CD1c-positive myeloid dendritic cell (primary cell): ENCODE results near the gene MYT1.

Experiments
- DNase-seq: peaks from one replicate; pipeline ENCODE4 v3.0.0-alpha.2; 2016; ENCODE audit errors: extremely low spot score

MYT1 gene

DNA sequence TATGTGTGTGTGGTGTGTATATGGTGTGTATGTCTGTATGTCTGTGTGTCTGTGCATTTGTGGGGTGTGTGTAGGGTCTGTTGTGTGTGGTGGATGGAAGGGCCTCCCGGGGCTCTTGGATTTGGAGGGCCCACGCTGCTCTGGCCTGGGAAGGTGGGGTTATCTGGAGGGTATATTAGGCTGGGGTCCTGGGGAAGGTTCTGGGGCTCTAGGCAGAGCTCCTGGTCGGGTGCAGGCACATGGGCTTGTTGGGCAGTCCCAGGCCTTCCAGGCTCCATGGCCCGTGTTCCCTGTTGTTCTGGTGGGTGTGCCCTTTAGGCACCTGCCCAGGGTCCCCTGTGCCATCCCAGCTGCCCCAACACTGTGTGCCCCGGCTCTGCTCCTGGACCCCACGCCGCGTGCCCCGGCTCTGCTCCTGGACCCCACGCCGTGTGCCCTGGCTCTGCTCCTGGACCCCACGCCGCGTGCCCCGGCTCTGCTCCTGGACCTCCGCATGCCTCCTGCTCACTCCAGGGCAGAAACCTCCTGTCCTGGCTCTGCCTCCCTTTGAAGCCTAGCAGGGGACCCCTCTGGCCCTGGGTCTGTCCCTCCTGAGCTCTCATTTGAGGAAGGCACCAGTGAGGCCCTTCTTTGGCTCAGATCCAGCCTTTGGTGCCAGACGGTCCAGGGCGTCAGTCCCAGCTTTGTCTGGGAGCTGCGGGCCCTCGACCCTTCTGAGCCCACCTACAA lies 10.2 kb upstream of the MYT1 start:
- no peak for DNase-seq

DNA sequence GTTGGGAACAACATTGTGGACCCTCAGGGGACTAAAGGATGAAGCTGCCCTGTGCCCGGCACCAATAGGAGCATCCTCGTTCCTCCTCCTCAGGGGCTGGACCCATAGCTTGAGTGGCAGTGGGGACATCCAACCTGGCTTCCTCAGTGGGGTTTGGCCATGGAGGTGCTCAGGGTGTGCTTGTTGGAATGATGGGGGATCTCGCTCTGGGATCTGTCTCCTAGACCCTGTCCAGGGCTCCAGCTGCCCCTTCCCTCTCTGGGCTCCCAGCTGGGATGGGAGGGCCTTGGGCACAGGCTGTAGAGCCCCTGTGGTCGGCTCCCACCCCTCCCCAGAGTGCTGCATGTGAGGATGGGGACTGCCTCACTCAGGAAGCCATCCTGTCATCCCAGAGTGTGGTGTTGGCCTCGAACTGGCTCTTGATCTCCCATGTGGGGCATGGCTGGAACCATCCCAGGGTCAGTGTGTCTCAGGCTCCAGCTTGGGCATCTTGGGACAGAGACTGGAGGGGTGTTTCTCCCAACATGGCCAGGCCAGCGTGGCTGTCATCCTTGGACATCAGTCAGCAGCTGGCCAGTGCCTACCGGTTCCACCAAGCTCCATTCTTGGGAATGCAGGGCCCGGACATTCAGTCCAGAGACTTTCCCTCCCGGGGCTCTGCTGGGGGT lies 9.5 kb upstream of the MYT1 start:
- DNase-seq: no peak

DNA sequence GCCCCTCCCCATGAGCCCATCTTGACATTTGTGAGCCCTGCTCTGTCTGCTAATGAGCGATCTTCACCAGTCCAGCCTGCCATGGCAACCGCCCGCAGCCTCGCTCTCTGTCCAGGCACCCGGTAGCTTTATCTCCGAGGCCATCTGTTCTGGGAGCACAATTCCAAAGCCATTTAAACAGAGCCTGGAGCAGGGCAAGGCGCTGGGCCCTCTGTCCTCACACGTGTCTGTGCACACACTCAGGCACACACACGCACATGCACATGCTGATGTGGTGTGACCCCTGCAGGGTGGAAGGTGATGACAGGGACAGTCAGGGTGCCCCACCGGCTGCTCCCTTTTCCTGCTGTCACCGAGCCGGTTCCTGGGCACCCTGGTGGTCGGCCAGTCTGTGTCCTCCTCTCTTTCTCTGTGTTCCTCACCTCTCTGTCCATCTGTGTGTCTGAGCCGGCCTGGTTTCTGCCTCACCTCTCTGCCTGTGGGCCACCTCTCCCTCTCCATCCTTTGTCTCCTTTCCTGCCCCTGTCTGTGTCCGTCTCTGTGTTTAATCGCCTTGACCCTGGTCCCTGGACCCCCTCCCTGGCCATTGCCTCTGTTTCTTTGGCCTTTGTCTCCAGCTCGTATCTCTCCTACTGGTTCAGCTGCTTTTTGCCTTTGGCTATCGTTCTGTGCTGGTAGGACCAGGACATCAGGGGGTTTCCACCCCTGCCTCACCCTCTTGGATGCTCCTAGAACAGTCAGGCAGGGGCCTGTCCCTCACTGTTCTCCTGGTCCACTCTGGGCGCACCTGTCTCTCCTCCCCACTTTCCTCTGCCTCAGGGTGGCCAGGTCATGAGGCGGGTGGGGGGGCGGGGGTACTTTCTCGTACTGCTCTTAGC lies 8.8 kb upstream of the MYT1 start:
- no peak for DNase-seq

DNA sequence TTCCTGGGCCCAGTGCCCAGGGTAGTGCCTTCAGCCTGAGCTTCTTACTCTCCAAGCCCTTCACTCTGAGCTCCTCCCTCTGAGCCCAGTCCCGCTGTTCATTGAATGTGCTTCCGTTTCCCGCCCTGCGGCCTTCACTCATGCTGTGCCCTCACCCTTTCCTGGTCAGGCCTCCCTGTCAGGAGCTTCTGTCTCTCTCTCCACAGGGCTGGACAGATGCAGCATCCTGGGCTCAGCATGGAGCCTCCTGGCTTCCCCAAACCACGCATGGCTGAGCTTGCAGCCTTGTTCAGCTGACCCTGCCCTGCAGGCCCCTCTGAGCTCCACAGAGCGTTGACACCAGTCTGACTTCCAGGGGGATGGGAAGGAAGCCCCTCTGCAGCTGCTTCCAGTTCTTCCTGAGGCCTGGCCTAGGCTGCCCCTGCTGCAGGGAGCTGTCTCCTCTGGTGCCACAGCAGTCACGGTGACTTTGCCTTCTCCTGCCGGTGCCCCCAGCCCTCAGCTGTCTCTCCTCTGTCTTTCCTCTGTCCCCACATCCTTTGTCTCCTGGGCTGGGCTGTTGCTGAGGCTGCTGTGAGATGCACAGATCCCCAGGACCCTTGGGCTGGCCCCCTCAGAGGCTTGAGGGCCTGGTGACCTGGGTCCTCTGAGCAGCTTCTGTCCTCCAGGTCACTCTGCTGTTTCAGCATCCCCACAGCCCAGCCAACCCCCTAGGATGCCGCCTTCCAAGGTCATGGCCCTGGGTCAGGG lies 7.9 kb upstream of the MYT1 start:
- no peak for DNase-seq

DNA sequence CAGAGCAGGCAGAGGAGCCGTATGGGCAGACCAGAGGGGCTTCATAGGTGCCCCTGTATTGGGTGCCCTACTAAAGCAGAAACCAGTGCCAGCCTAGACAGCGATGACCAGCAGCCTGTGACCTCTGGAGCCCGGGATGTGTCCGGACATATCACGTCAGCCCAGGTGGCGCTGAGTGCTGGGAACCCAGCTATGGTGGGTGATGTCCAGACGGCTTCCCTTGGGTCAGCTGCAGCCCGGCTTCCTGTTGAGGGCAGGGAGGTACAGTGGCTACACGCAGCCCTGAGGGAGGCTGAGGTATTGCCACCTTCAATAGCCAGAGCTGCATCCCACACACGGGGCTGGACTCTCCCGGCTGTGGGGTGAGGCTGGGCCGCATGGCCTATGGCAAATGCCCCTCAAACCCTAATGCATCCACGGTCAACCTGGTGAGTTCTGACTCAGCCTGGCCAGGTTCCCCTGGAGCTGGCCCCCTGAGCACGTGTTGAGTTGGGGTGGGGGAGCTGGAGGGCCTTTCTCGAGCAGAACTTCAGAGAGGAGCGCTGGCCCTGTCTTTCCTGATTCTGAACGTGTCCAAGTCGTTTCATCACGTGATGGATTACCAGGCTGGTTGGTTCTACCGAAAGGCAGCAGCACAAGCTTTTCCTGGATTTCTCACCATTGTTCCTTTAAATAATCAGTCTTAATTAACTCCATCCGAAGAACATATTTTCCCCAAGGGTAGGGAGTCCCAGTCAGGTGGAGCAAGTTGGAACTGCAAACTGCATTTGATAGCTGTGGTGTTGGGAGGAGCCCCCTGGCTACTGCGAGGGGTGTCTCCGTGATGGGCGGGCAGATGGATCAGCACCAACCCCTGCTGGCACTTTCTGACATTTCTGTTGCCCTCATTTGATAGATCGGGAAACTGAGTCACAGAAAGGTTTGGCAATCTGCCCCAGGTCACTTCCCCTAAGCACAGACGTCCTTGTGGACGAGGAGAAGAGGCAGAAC lies 7.1 kb upstream of the MYT1 start:
- no peak for DNase-seq

DNA sequence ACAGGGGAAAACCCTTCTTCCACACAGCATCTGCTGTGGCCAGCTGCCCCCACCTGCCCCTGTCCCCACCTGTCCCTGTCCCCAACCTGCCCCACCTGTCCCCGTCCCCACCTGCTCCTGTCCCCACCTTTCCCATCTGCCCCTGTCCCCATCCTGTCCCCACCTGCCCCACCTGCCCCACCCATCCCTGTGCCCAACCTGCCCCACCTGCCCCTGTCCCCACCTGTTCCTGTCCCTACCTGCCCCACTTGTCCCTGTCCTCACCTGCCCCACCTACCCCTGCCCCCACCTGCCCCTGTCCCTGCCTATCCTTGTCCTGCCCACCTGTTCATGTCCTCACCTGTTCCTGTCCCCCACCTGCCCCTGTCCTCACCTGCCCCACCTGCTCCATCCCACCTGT lies 6.4 kb upstream of the MYT1 start:
- DNase-seq: no peak

DNA sequence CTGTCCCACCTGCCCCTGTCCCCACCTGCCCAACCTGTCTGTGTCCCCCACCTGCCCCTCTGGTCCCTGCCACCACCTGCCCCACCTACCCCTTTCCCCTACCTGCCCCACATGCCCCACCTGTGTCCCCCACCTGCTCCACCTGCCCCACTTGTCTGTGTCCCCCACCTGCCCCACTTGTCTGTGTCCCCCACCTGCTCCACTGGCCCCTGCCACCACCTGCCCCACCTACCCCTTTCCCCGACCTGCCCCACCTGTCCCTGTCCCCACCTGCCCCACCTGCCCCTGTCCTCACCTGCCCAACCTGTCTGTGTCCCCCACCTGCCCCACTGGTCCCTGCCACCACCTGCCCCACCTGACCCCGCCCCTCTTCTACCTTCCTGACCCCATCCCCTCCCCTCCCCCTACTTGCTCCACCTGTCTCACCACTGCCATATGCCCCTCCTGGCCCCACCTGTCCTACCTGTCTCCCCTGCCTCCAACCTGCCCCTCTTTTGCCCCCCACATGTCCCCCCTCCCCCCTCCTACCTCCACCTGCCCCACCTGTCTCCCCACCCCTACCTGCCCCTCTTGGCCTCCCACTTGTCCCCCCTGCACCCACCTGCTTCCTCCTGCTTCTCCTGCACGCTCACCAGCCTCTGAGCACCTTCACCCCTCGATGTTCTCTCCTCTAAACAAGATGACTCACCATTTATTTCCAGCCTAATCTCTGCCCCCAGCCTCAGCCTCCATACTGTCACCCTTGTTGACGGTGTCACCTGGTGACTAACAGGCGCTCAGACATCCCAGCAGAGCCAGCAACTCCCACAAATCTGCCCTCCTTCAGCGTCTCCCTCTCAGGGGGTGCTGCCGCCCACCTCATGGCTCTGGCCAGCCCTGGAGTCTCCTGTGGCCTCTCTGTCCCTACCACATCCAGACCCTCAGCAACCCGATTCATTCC lies 5.6 kb upstream of the MYT1 start:
- no peak for DNase-seq

DNA sequence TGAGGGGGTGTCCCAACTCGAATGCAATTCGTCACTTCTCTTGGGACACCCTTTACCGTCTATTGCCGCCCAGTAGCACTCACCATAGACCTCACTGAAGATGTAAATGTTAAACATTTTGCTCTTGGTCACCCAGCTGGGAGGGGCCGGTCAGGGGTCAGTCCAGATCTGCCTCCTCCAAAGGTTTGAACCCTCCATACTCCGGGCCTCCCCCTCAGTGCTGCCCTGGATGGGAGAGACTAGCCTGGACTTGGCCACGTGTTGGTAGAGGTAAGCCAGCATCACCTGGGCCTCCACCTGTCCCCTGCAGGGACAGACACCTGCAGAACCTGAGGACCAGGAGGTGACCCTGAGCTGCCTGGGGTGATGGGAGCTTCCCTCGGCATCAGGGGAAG lies 5.0 kb upstream of the MYT1 start:
- DNase-seq: no peak

DNA sequence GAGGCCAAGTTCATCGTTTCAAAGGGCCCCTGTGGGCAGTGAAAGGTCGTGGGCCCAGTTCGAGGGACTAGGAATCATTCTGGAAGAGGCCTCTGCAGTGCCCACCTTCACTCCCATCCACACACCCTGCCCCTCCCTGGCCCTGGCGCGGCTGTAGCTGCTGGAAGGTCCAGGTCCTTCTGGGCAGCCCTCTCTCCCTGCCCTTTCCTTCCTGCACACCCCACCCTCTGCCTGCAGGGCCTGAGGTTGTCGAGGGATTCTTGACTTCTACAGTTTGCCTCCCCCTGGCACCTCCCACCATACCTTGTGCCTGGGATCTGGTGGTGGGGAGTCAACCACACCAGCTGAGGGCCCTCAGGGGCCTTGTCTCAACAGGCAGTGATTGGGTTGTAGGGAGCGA lies 4.5 kb upstream of the MYT1 start:
- no peak for DNase-seq

DNA sequence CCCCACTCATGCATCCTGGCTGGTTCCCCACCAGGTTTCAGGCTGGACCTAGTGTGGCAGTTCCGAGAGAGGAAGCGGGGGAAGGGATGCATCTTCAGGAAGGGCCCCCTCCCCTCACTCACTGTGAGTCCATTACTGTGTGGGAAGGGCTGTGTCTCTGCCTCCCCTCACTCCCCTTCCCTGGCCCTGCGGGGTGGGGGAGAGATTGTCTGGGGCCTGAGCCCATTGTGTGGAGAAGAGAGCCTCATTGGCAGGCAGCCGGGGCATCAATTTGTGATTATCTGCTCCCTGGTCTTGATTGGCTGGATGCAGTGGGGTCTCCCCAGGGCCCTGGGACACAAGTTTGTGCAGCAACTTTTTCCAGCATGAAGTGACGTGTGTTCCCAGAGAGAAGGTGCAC lies 4.1 kb upstream of the MYT1 start:
- no peak for DNase-seq

DNA sequence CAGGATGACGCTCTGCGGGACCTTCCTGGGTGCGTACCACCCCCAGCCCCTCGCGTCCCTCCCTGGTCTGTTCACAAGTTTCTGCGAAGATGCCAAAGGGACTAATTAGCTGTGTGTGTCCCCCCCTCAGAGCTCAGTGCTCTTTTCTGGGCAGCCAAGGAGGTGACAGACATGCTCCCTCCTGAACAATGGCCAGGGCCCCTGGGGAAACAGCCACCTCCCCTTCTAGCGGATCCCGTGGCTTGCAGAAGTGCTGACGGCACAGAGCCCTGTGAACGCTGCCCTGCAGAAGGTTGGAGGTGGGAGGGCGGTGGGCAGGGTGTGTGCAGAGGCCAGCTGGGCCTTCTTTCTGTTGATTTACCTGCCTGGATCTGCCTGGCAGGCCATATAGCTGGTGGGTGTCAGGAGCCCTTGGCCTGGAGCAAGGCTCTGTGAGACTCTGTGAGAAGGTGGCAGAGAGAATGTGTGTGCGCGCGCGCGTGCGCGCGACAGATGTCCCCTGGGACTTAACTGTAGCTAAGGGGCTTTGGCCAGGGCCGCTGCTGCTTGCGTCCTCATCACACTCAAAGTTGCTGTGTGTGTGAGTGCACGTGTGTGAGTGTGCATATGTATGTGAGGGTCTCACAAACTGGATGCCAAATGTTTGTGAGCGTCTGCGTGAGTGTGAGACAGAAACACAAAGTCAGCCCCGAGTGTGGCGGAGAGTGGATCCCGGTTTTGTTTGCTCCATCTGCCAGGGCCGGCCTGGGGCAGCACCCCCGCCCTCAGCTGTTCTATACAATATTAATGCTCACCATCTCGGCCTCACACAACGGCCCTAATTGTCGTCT lies 3.5 kb upstream of the MYT1 start:
- no peak for DNase-seq

DNA sequence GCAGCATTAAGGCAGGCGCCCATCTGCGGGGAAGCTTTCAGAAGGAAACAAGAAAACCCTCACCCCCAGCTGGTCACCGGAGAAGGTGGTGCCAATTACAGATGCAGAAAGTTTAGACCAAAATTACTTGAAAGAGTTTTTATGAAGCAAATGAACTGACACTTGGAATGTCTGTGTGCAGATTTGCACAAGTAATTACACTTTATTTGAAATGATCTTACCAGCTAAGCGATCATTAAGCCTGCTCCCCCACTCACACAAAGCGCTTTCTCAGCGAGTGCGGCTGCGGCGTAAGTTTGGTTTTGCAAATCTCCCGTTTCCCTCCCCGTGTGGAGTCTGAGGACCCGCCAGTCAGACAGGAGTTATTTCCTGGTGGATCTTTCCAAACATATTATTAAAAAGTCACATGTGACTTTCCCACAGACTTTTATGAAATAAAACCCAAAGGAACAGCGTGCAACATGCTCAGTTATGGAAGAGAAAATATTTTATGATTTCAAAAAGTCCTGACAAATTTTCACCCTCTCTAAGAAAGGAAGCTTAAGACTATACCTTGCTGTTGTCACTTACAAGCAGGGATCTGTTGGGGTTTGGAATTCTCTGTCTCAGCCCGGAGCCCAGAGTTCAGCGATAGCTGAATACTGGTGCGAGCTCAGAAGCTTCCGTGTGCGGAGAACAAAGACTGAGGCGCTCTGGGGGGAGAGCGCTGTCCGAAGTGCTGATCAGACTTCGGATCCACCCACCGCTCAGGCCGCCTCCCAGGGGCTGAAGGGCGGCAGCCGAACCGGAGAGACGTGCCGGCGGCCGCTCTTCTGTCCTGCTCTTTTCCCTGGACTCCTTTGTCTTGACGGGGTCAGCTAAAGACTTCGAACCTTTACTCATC lies 2.7 kb upstream of the MYT1 start:
- DNase-seq: peak; percentile 42

DNA sequence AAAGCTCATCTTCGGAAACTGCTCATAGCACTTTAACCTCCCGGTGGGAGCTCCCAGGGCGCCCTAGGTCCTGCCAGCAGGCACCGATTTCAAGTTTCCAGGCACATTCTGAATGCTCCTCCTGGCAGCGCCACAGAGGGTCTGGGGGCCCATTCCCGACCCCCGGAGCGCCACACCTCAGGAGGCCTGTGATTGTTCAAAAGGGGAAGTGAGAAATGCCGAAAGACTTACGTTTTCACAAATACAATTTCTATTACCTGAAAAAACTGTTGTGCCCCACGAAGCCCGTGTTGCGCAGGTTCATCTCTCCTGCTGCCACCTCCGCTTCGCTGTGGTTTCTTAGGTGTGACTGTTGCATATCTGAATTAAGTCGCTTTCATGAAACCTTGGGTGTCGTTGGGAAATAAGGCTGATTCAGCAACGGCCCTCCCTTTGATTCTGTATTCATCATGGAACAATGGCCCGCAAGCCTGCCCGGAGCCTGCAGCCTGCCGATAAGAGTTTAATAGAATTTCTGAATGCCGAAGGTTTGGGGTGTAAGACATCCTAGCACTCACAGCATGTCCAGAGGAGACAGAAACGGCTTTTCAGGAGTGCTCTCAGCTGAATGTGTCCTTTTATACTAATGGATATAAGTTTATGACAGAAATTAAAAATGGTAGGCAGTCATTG lies 1.9 kb upstream of the MYT1 start:
- DNase-seq: no peak

DNA sequence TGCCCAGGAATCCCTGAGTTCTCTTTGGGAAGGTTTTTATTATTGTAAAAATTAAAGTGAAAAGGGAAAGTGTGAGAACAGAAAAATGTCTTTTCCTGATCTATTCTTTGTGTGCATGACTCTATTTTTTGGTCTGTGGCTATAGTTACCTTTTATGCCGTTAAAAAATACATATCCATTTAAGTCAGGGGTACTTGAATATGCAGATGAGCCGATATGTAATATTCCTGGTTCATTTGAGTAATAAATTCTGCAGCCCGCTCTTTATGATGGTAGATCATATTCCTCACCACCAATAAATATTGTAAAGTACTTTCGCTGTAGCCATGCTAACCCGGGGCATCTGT lies 503 bp upstream of the MYT1 start:
- no peak for DNase-seq

DNA sequence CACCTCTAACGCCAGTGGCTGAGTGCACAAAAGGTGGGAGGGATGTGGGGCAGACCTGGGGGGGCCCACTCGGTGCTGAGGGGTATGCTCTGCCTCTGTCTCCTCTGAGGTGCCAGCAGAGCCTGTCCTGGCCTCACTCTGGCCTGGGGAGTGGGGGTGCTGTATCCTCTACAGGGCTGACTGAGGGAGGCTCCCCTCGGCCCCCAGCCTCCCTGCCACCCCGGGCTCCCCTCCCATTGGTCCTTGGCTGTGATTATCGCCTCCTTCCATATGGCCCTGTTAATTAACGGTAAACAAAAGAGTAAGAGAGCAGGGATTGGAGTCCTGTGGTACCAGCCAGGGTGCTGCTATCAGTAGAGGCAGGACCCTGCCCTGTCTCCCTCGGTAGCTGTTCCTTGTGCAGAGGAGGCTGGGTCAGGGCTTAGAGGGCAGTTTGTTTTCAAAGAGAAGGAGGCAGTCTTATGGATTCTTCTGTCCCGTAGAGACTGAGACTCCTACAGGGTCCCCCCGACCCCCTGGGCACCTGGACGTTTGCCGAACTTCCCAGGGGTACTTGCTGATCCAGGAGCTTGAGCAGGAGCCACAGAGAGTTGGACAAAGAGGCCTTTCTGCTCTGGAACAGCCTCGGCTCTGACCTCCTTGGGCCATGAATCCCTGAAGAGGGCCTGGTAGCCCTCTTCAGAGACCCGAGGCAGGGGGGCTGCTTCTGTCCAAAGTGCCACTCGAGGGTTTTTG lies 1.8 kb downstream of the MYT1 start:
- no peak for DNase-seq

DNA sequence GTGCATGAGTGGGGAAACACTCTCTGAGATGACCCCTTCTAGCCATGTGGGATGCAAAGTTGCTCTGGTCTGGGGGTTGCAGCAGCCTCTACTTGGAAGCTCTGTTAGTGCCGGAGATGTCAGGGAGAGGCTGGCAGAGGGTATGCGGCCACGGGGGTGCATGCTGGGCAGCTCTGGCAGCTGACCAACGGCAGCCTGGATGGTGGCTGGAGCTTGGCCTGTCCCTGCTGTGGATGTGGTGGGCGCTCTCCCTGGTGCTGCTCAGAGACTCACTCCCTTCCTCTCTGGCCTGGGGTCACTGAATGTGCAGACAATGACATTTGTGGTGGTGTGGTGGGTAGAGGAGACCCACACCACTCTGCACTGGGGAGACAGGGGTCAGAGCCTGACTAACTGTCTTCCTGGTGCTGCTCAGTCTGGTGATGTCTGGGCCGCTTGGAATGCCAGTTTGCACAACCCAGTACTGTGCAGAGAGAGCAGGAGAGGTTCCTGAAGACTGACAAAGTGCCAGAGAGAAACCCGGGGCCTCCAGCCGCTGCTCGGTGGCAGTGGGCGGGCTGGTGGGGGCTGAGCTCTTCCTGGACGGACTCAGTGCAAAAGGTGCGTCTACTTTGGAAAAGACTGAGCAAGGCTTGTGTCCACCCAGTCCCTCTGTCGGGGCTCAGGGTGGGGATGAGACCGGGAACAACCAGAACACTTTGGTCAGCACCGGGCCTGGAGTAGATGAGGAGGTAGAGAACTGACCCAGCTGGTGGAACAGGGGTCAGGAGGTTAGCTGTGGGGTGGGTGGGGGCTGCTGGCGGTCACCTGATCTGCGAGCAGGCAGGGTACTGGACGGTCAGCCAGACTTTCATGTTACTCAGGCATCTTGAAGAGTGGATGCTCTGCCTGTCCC lies 2.7 kb downstream of the MYT1 start:
- DNase-seq: no peak
